Uterus (tissue), 4 donors: Measurements from ENCODE around the gene APOC4. TPM values are rescaled to one million over a fixed set of nuclear protein-coding genes. Genes with fewer than 3 reads are reported as not detected.

Source experiments
- DNase-seq, 2 donors: peaks; one replicate each; pipeline ENCODE4 v3.0.0-alpha.2; 2019 to 2020
- H3K27ac ChIP-seq, 2 donors: fragments of 200-600 bp; sonication (generic); 1 replicate in 1 of 2; 2 replicates in 1 of 2; pipeline ENCODE4 v1.5.1; 2016 to 2018
- H3K27me3 ChIP-seq, 2 donors: fragments of 200-600 bp; sonication (generic); one replicate each; pipeline ENCODE4 v1.5.1; 2018 to 2019; ENCODE audit warnings: control low read depth in 1 of 2
- H3K36me3 ChIP-seq, 2 donors: fragments of 200-600 bp; sonication (generic); one replicate each; pipeline ENCODE4 v1.5.1; 2019; ENCODE audit warnings: control low read depth in 1 of 2
- H3K4me1 ChIP-seq, 2 donors: fragments of 200-600 bp; sonication (generic); one replicate each; pipeline ENCODE4 v1.5.1; 2018 to 2019; ENCODE audit warnings: control low read depth in 1 of 2
- H3K4me3 ChIP-seq, 2 donors: fragments of 200-600 bp; sonication (generic); 1 replicate in 1 of 2; 2 replicates in 1 of 2; pipeline ENCODE4 v1.5.1; 2018 to 2019; ENCODE audit warnings: mild to moderate bottlenecking in 1 of 2
- H3K9me3 ChIP-seq, 2 donors: fragments of 200-600 bp; sonication (generic); one replicate each; pipeline ENCODE4 v1.5.1; 2019; ENCODE audit warnings: control low read depth in 1 of 2
- POLR2A ChIP-seq, 2 donors: fragments of 450-650 bp; IDR thresholded peaks; one replicate each; pipeline ENCODE4 v1.6.1; 2016; ENCODE audit warnings: antibody characterized with exemption in 2 of 2, mild to moderate bottlenecking in 1 of 2, moderate library complexity in 1 of 2
- intact Hi-C: fragments of 100-400 bp; cut with DNase I; formaldehyde crosslinking; loops from one replicate; pipeline ENCODE4 v1.15.1; 2023; ENCODE audit warnings: low total_unique reads
- total RNA-seq, 4 donors: library from RNA; depleted of rRNA in 3 of 4; stranded (reverse); fragments of >200 nt in 3 of 4; gene quantifications; one replicate each; pipeline versions ENCODE4 v1.1.0 to v1.2.4, GENCODE V29; 2014 to 2023
- TF ChIP-seq, protein P1 (sequence below), 4 experiments: fragments of 200-600 bp in 2 of 4; fragments of 450-650 bp in 2 of 4; sonication (generic) in 2 of 4; IDR thresholded peaks; one replicate each; pipeline ENCODE4 v1.5.1; 2016 to 2019; ENCODE audit warnings: antibody characterized with exemption in 4 of 4, mild to moderate bottlenecking in 2 of 4, moderate library complexity in 1 of 4
- donor health status: DM: yes; HTN: yes; CAD: no.

Gene APOC4
- total RNA-seq, 4 donors from 2014 or later: not detected

DNA sequence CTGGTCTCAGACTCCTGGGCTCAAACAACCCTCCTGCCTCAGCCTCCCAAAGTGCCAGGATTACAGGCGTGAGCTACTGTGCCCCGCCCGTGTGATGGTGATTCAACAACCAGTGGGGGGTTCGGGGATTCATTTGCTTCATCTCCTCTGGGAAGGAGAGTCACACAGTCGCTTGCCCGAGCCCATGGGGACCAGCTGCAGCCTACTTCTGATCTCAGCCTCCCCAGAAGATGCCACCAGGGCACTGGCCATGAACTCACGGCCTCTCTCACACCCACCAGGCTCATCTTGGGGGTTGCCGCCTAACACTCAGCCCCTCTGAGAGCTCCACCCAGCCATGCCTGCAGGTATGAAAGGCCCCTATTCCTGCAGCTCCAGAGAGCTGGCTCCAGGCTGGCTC, 44.2 kb upstream of the APOC4 start:
- DNase-seq: no peak
- intact Hi-C loops: no loop called here
- Histone ChIP-seq H3K4me1 (no peaks in the 10 kb centered on the region), H3K36me3 (no peaks in the 10 kb centered on the region), H3K27ac (no peak overlapping the region), H3K9me3 (no peaks in the 10 kb centered on the region), H3K27me3 (no peaks in the 10 kb centered on the region), H3K4me3 (no peak overlapping the region)
- TF ChIP-seq POLR2A (IDR thresholded peaks at IDR 0.05): no peak
- TF ChIP-seq, protein P1, sequence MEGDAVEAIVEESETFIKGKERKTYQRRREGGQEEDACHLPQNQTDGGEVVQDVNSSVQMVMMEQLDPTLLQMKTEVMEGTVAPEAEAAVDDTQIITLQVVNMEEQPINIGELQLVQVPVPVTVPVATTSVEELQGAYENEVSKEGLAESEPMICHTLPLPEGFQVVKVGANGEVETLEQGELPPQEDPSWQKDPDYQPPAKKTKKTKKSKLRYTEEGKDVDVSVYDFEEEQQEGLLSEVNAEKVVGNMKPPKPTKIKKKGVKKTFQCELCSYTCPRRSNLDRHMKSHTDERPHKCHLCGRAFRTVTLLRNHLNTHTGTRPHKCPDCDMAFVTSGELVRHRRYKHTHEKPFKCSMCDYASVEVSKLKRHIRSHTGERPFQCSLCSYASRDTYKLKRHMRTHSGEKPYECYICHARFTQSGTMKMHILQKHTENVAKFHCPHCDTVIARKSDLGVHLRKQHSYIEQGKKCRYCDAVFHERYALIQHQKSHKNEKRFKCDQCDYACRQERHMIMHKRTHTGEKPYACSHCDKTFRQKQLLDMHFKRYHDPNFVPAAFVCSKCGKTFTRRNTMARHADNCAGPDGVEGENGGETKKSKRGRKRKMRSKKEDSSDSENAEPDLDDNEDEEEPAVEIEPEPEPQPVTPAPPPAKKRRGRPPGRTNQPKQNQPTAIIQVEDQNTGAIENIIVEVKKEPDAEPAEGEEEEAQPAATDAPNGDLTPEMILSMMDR (IDR thresholded peaks at IDR 0.05): no peak

DNA sequence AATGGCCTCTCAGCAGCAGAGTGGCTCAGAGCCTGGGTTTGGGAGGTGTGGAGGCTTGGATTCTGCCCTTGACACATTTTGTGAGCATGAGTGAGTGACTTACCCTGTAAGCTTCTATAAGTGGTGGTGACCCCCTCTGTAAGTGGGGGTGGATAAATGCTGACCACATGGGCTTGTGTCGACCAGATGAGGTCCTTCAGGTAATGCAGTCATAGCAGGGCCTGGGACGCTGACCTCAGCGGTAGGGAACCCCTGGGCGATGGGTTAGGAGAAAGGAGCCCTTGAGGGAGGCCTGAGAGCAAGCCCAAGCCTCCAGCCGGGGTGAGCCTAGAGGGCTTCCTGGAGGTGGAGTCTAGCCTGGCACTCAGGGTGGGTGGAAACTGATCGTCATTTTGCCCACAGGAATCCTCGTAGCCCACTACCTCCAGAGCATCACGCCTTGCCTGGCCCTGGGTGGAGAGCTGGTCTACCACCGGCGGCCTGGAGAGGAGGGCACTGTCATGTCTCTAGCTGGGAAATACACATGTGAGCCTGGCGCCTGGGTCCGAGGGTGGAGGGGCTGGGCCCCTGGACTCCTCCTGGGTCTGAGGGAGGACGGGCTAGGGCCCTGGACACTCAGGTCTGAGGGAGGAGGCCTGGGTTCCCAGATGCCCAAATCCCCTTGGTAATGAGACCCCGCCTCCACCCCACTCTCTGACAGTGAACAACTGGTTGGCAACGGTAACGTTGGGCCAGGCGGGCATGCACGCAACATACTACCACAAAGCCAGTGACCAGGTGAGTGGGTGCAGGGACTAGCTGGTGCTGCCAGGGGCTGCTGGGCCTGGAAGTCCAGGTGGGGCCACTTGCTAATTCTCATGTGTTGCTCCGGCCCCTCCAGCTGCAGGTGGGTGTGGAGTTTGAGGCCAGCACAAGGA, 41.5 kb upstream of the APOC4 start:
- H3K36me3 ChIP-seq: no peaks in the 10 kb centered on the region
- intact Hi-C loops: no loop called here
- no peak overlapping the region for H3K4me3 ChIP-seq
- H3K27ac ChIP-seq: no peak overlapping the region
- no peaks in the 10 kb centered on the region for H3K4me1 ChIP-seq
- no peaks in the 10 kb centered on the region for H3K27me3 ChIP-seq
- DNase-seq: no peak
- H3K9me3 ChIP-seq: no peaks in the 10 kb centered on the region
- TF ChIP-seq, protein P1 (IDR thresholded peaks at IDR 0.05): no peak
- no peak for TF ChIP-seq POLR2A (IDR thresholded peaks at IDR 0.05)

DNA sequence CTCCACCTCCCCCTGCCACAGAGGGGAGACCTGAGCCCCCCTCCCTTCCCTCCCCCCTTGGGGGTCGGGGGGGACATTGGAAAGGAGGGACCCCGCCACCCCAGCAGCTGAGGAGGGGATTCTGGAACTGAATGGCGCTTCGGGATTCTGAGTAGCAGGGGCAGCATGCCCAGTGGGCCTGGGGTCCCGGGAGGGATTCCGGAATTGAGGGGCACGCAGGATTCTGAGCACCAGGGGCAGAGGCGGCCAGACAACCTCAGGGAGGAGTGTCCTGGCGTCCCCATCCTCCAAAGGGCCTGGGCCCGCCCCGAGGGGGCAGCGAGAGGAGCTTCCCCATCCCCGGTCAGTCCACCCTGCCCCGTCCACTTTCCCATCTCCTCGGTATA, 38.8 kb upstream of the APOC4 start:
- no peak for TF ChIP-seq POLR2A (IDR thresholded peaks at IDR 0.05)
- TF ChIP-seq, protein P1 (IDR thresholded peaks at IDR 0.05): no peak
- Histone ChIP-seq H3K27ac (no peak overlapping the region), H3K27me3 (peaks cover 0 to 5% of the 10 kb centered on the region in 2 donors), H3K4me1 (no peaks in the 10 kb centered on the region), H3K4me3 (no peak overlapping the region), H3K9me3 (no peaks in the 10 kb centered on the region), H3K36me3 (no peaks in the 10 kb centered on the region)
- intact Hi-C loops: no loop called here
- no peak for DNase-seq

DNA sequence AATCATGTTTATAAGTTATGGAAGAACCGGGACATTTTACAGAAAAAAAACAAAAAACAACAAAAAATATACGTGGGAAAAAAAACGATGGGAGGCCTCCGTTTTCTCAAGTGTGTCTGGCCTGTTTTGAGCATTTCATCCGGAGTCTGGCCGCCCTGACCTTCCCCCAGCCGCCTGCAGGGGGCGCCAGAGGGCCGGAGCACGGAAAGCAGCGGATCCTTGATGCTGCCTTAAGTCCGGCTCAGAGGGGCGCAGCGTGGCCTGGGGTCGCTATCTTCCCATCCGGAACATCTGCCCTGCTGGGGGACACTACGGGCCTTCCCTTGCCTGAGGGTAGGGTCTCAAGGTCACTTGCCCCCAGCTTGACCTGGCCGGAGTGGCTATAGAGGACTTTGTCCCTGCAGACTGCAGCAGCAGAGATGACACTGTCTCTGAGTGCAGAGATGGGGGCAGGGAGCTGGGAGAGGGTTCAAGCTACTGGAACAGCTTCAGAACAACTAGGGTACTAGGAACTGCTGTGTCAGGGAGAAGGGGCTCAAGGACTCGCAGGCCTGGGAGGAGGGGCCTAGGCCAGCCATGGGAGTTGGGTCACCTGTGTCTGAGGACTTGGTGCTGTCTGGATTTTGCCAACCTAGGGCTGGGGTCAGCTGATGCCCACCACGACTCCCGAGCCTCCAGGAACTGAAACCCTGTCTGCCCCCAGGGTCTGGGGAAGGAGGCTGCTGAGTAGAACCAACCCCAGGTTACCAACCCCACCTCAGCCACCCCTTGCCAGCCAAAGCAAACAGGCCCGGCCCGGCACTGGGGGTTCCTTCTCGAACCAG, 38.2 kb upstream of the APOC4 start:
- no peak for TF ChIP-seq POLR2A (IDR thresholded peaks at IDR 0.05)
- TF ChIP-seq, protein P1 (IDR thresholded peaks at IDR 0.05): peak; percentile 92 to 98 (median 95)
- Histone ChIP-seq H3K36me3 (no peaks in the 10 kb centered on the region), H3K27ac (no peak overlapping the region), H3K9me3 (no peaks in the 10 kb centered on the region), H3K4me3 (no peak overlapping the region), H3K4me1 (no peaks in the 10 kb centered on the region), H3K27me3 (peaks cover 0 to 5% of the 10 kb centered on the region in 2 donors)
- intact Hi-C loops: no loop called here
- DNase-seq: peak; percentile 56 to 73
